ENCODE results near the gene PIGV.

DNA sequence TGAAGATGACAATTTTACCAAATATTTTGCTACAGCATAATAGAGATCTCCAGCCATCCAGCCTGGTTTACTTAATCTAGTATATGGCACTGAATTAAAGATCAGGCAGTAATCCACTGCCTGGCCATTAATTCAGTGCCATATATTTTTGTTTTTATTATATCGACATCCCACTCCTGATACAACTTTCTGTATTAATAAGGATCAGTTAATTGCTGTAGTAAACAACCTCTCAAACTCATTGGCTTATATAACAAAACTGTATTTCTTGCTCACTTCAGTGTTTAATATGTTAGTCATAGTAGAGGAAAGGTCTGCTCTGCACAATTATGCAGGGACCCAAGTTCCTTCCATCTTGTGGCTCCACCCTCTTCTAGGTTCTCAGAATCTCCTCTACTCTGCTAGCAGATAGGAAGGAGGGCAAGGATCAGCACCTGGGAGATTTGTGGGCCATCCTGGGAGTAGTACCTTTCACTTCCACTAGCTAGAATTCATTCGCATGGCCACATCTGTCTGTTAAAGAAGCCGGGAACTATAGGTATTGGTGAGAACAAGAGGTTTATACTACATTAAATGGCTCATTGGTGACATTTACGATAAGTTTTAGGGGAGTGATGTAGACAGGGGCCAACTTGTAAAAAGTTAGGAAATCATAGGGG lies 35.1 kb downstream of the PIGV start:
- TF ChIP-seq POLR2AphosphoS5 (IDR thresholded peaks at IDR 0.05), result no peak
- no peak for TF ChIP-seq EP300 (IDR thresholded peaks at IDR 0.05)

All from stomach (tissue), 4 donors.